Chondrocyte (in vitro differentiated cells): Measurements from ENCODE around the gene THRB. TPM values are rescaled to one million over a fixed set of nuclear protein-coding genes. Genes with fewer than 3 reads are reported as not detected.
"Not testable (repeated sequence)": the region's sequence is repeated elsewhere in the genome, so short reads cannot be mapped to it uniquely, and the experiment has no call there.

Experiments used
- DNase-seq: peaks from one replicate; pipeline ENCODE4 v3.0.0; 2021; ENCODE audit warnings: mixed read lengths, low spot score
- H3K27ac Mint-ChIP-seq: one replicate; pipeline ENCODE4 v1.8.0; 2021; ENCODE audit warnings: mild to moderate bottlenecking, moderate library complexity, mixed read lengths; ENCODE audit not compliant: unreplicated experiment
- H3K27me3 Mint-ChIP-seq: 2 replicates; pipeline ENCODE4 v1.8.0; 2021; ENCODE audit warnings: low read depth, mixed read lengths
- H3K36me3 Mint-ChIP-seq: 2 replicates; pipeline ENCODE4 v1.8.0; 2021; ENCODE audit warnings: low read depth, mixed read lengths
- H3K4me1 Mint-ChIP-seq: 2 replicates; pipeline ENCODE4 v1.8.0; 2021; ENCODE audit warnings: low read depth, mild to moderate bottlenecking, mixed read lengths
- H3K4me3 Mint-ChIP-seq: one replicate; pipeline ENCODE4 v1.8.0; 2021; ENCODE audit warnings: mild to moderate bottlenecking, moderate library complexity, mixed read lengths; ENCODE audit not compliant: unreplicated experiment
- H3K9me3 Mint-ChIP-seq: 2 replicates; pipeline ENCODE4 v1.8.0; 2021; ENCODE audit warnings: low read depth, mixed read lengths
- CTCF ChIP-seq: fragments of 200-600 bp; sonication (generic); IDR thresholded peaks from 2 replicates; pipeline ENCODE4 v1.5.0; 2021; ENCODE audit warnings: antibody characterized with exemption, mild to moderate bottlenecking, moderate library complexity
- total RNA-seq: library from RNA; stranded (reverse); gene quantifications from 3 replicates; pipeline ENCODE4 v1.2.1, GENCODE V29; 2021

Gene THRB
- total RNA-seq, 1 donor from 2014 or later, result 3.8 TPM

- Mint-ChIP-seq H3K4me3 (no peak overlapping the region), H3K27me3 (no peaks in the 10 kb centered on the region), H3K27ac (no peak overlapping the region), H3K4me1 (peaks cover 16% of the 10 kb centered on the region), H3K9me3 (peaks cover 14% of the 10 kb centered on the region), H3K36me3 (no peaks in the 10 kb centered on the region)
- TF ChIP-seq CTCF, result no peak
- no peak for DNase-seq
These were observed 94.2 kb downstream of the THRB start for GRCh38 chr3:24400450-24400849.

- TF ChIP-seq CTCF, result no peak
- Mint-ChIP-seq H3K4me3 (no peak overlapping the region), H3K36me3 (no peaks in the 10 kb centered on the region), H3K27me3 (no peaks in the 10 kb centered on the region), H3K9me3 (peaks cover 14% of the 10 kb centered on the region), H3K27ac (no peak overlapping the region), H3K4me1 (peaks cover 16% of the 10 kb centered on the region)
- no peak for DNase-seq
These were observed 94.6 kb downstream of the THRB start for GRCh38 chr3:24400015-24400414.

- DNase-seq, result no peak
- Mint-ChIP-seq H3K27me3 (no peaks in the 10 kb centered on the region), H3K4me1 (peaks cover 16% of the 10 kb centered on the region), H3K27ac (no peak overlapping the region), H3K36me3 (no peaks in the 10 kb centered on the region), H3K4me3 (no peak overlapping the region), H3K9me3 (peaks cover 12% of the 10 kb centered on the region)
- no peak for TF ChIP-seq CTCF
These were observed 95.0 kb downstream of the THRB start for GRCh38 chr3:24399614-24400013.

- H3K4me3 Mint-ChIP-seq, H3K27me3 Mint-ChIP-seq, H3K36me3 Mint-ChIP-seq, H3K9me3 Mint-ChIP-seq, DNase-seq, H3K27ac Mint-ChIP-seq: not testable (repeated sequence)
- peaks cover 16% of the 10 kb centered on the region for H3K4me1 Mint-ChIP-seq
These were observed 95.9 kb downstream of the THRB start for GRCh38 chr3:24398712-24399111.

GRCh38 chr3:24396338-24396737 lies 98.3 kb downstream of the THRB start:
- no peak overlapping the region for H3K4me3 Mint-ChIP-seq
- H3K27me3 Mint-ChIP-seq, result no peaks in the 10 kb centered on the region
- H3K27ac Mint-ChIP-seq, result no peak overlapping the region
- H3K4me1 Mint-ChIP-seq, result peaks cover 10% of the 10 kb centered on the region
- DNase-seq, result no peak
- no peaks in the 10 kb centered on the region for H3K36me3 Mint-ChIP-seq
- TF ChIP-seq CTCF, result no peak
- peaks cover 5% of the 10 kb centered on the region for H3K9me3 Mint-ChIP-seq

GRCh38 chr3:24394754-24395153 lies 99.9 kb downstream of the THRB start:
- peaks cover 5% of the 10 kb centered on the region for H3K9me3 Mint-ChIP-seq
- H3K4me3 Mint-ChIP-seq, result no peak overlapping the region
- H3K27ac Mint-ChIP-seq, result no peak overlapping the region
- H3K27me3 Mint-ChIP-seq, result no peaks in the 10 kb centered on the region
- DNase-seq, result no peak
- peaks cover 6% of the 10 kb centered on the region for H3K4me1 Mint-ChIP-seq
- H3K36me3 Mint-ChIP-seq, result no peaks in the 10 kb centered on the region
- no peak for TF ChIP-seq CTCF
